Activated gamma-delta T cell (primary cell): ENCODE results near the gene GPR108.
"Not testable (repeated sequence)": the region's sequence is repeated elsewhere in the genome, so short reads cannot be mapped to it uniquely, and the experiment has no call there.

ENCODE experiments used
- DNase-seq: peaks from one replicate; lab custom pipeline; 2025; lab: John Stamatoyannopoulos, UW

Gene GPR108

DNA sequence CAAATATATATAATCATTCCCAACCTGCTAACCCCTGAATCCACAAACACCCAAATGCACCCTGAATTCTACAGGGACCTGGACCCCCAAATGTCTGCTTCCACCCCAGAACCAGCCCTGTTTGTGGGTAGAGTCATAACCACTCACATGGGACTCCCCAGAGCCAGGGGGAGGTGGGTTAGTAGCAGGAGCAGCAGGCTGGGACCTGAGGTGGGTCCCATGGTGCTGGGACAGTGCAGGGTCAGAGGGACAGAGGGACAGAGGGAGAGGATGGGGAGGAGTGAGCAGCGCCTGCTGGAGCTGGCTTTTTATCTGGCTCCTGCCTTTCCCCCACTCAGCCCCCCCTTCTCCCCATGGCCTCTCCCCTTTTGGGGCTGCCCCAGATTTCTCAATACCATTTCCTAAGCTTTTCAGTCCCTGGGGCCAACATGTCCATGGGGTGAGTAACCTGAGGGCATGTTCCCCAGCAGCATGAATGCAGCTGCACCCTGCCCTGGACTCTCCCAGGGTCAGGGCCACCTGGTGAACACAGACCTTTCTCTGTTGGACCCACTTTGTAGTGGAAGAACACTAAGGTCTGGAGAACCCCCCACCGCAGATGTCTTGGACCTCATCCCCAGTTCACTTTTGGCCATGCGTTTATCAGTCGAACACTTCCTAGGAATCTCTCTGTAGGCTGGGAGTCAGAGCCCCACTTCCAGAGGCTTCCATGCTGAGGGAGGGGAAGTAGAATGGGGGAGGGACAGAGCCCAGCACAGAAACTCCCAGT, 16.8 kb downstream of the GPR108 start, which contains the start of gene C3:
C3 (minus strand) TSS at position 282 of the 769 bp plus-strand sequence; CDS start at position 221, 61 bp downstream.
- no peak for DNase-seq

GRCh38 chr19:6719992-6720368, 17.4 kb downstream of the GPR108 start:
- DNase-seq = no peak

GRCh38 chr19:6719540-6719861, 17.9 kb downstream of the GPR108 start:
- no peak for DNase-seq

- no peak for DNase-seq
These were observed 18.4 kb downstream of the GPR108 start for GRCh38 chr19:6718741-6719539.

- DNase-seq = no peak
These were observed 19.2 kb downstream of the GPR108 start for GRCh38 chr19:6718111-6718740.

DNA sequence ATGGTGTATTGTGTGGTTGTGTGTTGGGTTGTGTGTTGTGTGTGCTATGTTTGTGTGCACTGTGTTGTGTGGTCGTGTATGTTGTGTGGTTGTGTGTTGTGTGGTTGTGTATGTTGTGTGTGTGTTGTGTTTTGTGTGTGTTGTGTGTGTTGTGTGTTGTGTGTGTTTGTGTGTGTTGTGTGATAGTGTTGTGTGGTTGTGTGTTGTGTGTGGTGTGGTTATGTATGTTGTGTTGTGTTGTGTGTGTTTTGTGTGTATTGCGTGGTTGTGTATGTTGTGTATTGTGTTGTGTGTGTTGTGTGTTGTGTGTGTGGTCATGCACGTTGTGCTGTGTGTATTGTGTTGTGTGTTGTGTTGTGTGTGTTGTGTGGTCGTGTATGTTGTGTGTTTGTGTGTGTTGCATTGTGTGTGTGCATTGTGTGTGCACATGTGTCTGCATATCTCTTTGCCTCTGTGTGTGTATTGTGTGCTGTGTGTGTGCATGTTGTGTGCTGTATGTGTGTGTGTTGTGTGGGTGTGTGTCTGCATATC, 19.9 kb downstream of the GPR108 start:
- DNase-seq = no peak

DNA sequence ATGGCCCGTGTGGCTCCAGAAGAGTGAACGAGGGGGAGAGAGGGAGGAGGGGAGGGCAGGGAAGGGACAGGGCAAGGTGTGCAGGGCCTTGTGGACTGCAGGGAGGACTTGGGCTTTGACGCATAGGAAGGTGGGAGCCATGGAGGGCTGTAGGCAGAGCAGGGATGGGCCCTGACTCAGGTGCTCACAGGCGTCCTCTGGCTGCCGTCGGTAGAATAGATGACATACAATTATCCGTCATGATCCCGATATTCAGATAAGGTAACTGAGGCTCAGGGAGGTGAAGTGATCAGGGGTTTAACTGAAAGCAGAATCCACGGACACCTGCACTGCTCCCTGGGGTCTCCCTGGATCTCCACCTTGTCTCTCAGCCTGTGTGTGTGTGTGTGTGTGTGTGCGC, 20.3 kb downstream of the GPR108 start:
- no peak for DNase-seq

GRCh38 chr19:6716610-6716970, 20.8 kb downstream of the GPR108 start:
- DNase-seq = no peak

DNA sequence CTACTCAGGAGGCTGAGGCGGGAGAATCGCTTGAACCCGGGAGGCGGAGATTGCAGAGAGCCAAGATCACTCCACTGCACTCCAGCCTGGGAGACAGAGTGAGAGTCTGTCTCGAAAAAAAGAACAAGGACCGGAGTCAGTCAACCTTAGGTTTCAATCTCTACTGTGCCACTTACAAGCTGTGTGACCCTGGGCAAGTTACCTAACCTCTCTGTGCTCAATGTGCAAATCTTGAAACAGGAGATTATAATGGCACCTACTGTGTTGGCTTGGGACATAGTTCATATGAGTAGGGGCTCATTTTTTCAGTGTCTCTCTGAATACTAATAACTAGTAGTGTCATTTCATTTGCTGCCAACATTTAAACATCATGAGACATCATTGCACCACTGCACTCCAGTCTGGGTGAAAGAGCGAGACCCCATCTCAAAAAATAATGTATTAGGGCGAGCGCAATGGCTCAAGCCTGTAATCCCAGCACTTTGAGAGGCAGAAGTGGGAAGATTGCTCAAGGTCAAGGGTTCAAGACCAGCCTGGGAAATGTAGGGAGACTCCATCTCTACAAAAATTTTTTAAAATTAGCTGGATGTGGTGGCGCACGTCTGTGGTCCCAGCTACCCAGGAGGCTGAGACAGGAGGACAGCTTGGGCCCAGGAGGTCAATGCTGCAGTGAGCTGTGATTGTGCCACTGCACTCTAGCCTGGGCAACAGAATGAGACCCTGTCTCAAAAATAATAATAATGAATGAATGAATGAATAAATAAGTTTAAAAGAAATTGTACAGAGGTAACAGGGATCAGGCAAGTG, 22.4 kb downstream of the GPR108 start:
- no peak for DNase-seq

DNA sequence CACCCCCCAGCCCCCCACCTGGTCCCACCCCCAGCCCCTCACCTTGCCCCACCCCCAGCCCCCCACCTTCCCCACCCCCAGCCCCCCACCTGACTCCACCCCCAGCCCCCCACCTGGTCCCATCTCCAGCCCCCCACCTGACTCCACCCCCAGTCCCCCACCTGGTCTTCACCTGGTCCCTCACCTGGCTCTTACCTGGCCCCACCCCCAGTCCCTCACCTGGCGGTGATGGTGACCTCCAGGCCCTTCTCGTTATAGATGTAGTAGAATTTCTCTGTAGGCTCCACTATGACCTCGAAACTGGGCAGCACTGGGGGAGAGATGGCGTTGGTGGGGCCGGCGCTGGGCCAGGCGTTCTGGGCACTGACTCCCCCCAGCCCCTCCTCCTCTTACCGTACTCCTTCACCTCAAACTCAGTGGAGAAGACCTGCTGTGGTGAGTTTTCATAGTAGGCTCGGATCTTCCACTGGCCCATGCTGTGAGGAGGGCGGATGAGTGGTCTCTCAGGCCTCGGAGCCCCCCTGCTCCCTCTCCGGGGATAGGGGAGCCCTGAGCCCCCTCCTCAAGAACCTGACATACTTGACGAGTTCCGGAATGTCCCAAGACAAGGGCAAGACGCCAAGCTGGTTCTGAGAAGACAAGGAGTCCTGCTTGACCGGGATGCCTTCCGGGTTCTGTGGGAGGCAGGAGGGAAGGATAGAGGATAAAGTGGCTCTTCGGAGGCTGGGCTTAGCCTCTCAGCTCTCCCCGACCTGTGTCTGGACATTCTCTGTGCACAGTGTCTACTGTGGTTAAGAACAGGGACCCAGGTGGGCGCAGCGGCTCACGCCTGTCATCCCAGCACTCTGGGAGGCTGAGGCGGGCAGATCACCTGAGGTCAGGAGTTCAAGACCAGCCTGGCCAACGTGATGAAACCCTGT, 23.3 kb downstream of the GPR108 start:
- no peak for DNase-seq

DNA sequence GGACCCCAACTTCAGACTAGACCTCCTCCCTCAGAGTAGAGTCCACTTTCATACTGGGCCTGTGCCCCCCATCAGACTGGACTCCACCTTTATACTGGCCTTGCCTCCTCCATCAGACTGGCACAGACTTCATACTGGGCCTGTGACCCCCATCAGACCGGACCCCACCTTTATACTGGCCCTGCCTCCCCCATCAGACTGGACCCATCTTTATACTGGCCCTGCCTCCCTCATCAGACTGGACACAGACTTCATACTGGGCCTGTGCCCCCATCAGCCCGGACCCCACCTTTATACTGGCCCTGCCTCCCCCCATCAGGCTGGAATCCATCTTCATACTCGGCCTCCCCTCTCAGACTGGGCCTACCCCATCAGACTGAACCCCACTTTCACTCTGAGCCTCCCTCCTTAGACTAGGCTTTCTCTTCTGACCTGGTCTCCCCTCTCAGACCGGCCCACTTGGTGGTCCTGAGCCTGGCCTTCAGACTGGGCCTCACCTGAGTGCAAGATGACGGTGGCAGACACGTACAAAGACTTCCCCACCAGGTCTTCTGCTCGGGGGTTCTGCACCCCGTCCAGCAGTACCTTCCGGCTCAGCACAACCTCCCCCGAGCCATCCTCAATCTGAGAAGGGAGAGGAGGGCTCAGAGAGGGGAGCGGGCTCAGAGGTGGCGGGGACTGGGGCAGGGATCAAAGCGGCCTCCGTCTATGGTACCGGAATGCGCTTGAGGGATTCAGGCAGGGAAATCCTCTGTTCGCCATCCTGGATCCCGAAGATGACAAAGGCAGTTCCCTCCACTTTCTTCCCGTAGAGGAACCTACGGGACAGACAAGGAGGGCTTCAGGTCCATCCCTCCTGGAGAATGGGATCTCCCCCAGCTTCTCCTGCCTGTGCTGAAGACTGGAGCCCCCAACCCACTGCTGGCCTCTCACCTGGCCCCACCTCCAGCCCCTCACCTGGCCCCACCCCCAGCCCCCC, 24.4 kb downstream of the GPR108 start:
- no peak for DNase-seq

DNA sequence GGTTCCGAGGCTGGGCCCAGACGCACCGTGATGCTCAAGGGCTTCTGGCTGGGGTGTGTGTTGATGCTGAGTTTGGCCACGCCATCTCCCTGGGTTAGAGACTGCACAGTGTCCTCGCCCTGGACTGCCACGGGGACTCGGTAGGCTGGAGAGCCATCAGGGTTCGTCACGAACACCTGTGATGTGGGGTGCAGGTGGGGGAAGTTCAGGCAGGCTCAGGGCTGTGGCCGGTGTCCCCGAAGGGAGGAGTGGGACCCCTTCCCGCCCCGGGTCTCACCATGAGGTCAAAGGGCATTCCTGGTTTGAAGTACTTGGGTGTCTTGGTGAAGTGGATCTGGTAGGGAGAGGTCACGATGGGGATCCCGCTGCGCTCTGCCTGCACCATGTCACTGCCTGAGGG, 25.1 kb downstream of the GPR108 start:
- no peak for DNase-seq

DNA sequence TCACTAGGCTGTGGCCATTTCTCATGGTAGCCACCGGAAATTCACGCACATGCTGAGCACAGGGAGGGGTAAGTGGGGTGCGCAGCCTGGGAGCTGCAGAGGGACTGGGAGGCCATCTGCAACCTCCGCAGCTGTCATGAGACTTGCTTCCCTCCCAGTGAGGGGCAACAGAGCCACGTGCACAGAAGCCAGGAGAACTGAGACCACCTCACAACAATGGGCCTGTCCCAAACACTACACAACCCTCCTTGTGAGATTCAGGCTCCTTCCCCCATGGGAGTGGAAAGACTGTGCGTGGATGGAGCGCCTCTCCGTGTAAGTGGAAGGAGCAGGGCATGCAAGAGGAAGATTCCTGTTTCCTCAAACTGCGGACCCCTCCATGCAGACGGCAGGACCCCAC, 25.8 kb downstream of the GPR108 start:
- DNase-seq = no peak

- DNase-seq = no peak
These were observed 26.4 kb downstream of the GPR108 start for GRCh38 chr19:6711078-6711361.

DNA sequence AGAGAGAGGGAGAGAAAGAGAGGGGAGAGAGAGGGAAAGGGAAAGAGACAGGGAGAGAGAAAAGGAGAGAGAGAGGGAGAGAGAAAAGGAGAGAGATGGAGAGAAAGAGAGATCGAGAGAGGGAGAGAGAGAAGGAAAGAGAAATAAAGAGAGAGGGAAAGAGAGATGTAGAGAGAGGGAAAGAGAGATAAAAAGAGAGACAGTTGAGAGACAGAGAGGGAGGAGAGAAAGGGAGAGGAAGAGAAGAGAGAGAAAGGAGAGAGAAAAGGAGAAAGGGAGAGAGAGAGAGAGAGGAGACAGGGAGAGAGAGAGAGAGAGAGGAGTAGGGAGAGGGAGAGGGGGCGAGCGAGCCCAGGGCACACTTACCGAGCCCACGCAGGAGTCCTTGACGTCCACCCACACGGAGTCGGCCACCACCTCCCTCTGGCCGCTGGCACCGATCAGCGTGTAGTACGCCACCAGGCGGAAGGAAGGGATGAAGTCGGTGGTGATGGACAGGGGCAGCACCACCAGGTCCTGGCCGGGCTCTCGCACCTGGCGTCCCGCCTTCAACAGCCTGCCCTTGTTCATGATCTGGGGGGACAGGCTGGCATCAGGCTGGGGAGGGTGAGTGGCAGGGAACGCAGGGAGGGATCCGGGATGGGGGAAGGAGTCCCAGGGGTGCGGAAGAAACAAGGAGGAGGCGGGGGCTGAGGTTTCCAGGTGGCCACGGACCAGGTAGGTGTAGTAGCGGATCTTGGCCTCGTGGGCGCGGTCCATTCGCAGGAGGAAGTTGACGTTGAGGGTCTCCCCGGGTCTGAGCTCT, 26.9 kb downstream of the GPR108 start:
- no peak for DNase-seq

- DNase-seq = no peak
These were observed 27.8 kb downstream of the GPR108 start for GRCh38 chr19:6709549-6709948.

GRCh38 chr19:6708913-6709312, 28.5 kb downstream of the GPR108 start:
- not testable (repeated sequence) for DNase-seq

DNA sequence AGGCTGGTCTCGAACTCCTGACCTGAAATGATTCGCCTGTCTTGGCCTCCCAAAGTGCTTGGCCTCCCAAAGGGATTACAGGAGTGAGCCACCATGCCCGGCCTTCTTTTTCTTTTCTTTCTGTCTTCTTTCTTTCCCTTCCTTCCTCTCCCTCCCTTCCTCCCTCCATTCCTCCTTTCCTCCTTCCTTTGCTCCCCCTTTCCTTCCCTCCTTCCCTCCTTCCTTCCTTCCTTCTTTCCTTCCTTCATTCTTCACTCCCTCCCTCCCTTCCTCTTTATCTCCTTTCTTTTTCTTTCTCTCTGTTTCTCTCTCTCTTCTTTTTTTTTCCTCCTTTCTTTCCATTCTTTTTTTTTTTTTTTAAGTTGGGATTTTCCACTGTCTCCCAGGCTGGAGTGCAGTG, 29.0 kb downstream of the GPR108 start:
- no peak for DNase-seq

DNA sequence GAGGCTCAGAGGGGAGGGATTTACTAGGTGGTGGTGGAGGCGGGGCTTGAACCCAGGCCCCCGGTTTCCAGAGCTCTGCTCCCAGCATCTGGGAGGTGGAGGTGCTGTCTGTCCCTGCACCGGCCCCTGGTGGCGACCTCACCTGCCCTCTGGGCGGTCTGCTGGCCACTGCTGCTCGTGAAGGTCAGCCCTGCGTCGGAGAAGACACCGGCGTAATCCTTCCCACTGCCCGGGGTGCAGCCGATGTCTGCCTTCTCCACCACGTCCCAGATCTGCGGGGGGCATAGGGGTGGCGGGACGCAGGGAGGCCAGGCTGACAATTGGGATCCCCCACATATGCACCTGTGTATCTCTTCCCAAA, 29.7 kb downstream of the GPR108 start:
- no peak for DNase-seq
